CD4-positive, alpha-beta T cell (primary cell): Measurements from ENCODE around the gene FOXD3. TPM values are rescaled to one million over a fixed set of nuclear protein-coding genes. Genes with fewer than 3 reads are reported as not detected.

Experiments used
- ATAC-seq: fragments of 200-7000 bp; cut with Tn5 transposase; one replicate; pipeline ENCODE4 v1.10.0; 2022; ENCODE audit warnings: mild to moderate bottlenecking; ENCODE audit not compliant: poor library complexity
- CTCF ChIA-PET: fragments of 350-600 bp; sonication (Branson Sonifier 250); formaldehyde crosslinking; loops from one replicate; lab custom pipeline; 2021; ENCODE audit warnings: antibody characterized with exemption, inconsistent platforms; lab: Charles Lee
- POLR2A ChIA-PET: fragments of 350-600 bp; sonication (Branson Sonifier 250); formaldehyde crosslinking; loops from one replicate; lab custom pipeline; 2021; ENCODE audit warnings: antibody characterized with exemption, inconsistent platforms; lab: Charles Lee
- DNase-seq, 14 experiments: peaks; one replicate each; pipeline ENCODE4 v3.0.0-alpha.2; 2013 to 2020; ENCODE audit warnings: mixed read lengths in 2 of 14
- H3K27ac ChIP-seq, 2 donors: one replicate each; pipeline versions ENCODE4 v1.5.1 to v1.7.0; 2013; ENCODE audit warnings: low read length in 2 of 2, low read depth in 1 of 2, mild to moderate bottlenecking in 1 of 2
- H3K27me3 ChIP-seq, 2 experiments: 1 replicate in 1 of 2; 2 replicates in 1 of 2; pipeline versions ENCODE4 v1.6.1 to v1.7.0; 2013; ENCODE audit warnings: low read length in 2 of 2, control low read depth in 1 of 2, mild to moderate bottlenecking in 1 of 2, moderate library complexity in 1 of 2; ENCODE audit not compliant: insufficient read depth in 2 of 2, control insufficient read depth in 1 of 2
- H3K36me3 ChIP-seq: one replicate; pipeline ENCODE4 v1.6.1; 2013; ENCODE audit warnings: low read length, control low read depth; ENCODE audit not compliant: insufficient read depth
- H3K4me1 ChIP-seq: one replicate; pipeline ENCODE4 v1.6.1; 2013; ENCODE audit warnings: low read length, control low read depth; ENCODE audit not compliant: insufficient read depth
- H3K4me3 ChIP-seq: one replicate; pipeline ENCODE4 v1.5.1; 2013; ENCODE audit warnings: mild to moderate bottlenecking, low read length, moderate library complexity
- H3K9me3 ChIP-seq, 2 experiments: 1 replicate in 1 of 2; 2 replicates in 1 of 2; pipeline versions ENCODE4 v1.6.1 to v1.7.0; 2013; ENCODE audit warnings: low read length in 2 of 2, mild to moderate bottlenecking in 2 of 2, control low read depth in 1 of 2, moderate library complexity in 1 of 2; ENCODE audit not compliant: control insufficient read depth in 1 of 2, insufficient read depth in 1 of 2
- H3K27ac Mint-ChIP-seq: one replicate; pipeline ENCODE4 v1.8.0; 2020; ENCODE audit warnings: mixed read lengths
- H3K27me3 Mint-ChIP-seq: one replicate; pipeline ENCODE4 v1.8.0; 2021; ENCODE audit warnings: mixed read lengths
- H3K36me3 Mint-ChIP-seq: one replicate; pipeline ENCODE4 v1.8.0; 2021; ENCODE audit warnings: low read depth, mixed read lengths
- H3K4me1 Mint-ChIP-seq: one replicate; pipeline ENCODE4 v1.8.0; 2021; ENCODE audit warnings: low read depth, mixed read lengths
- H3K4me3 Mint-ChIP-seq: one replicate; pipeline ENCODE4 v1.8.0; 2020; ENCODE audit warnings: mild to moderate bottlenecking, mixed read lengths
- H3K9me3 Mint-ChIP-seq: one replicate; pipeline ENCODE4 v1.8.0; 2020; ENCODE audit warnings: mixed read lengths
- CTCF ChIP-seq: fragments of 200-600 bp; IDR thresholded peaks from one replicate; pipeline ENCODE4 v1.8.0; 2022; ENCODE audit warnings: antibody characterized with exemption, mild to moderate bottlenecking
- intact Hi-C, 2 experiments: fragments of 100-400 bp; cut with DNase I in 1 of 2; cut with micrococcal nuclease in 1 of 2; formaldehyde crosslinking; loops; one replicate each; pipeline versions ENCODE4 v1.15.1 to v1.9.0; 2023 to 2025; cut with DNase I, micrococcal nuclease
- total RNA-seq, 174 experiments: library from RNA in 2 of 174; stranded (reverse) in 2 of 174; gene quantifications; one replicate each; pipeline ENCODE4 v1.2.3 and lab custom pipeline; 2021 to 2026

FOXD3 gene
- total RNA-seq, 2 experiments from 2014 or later, result not detected

DNA sequence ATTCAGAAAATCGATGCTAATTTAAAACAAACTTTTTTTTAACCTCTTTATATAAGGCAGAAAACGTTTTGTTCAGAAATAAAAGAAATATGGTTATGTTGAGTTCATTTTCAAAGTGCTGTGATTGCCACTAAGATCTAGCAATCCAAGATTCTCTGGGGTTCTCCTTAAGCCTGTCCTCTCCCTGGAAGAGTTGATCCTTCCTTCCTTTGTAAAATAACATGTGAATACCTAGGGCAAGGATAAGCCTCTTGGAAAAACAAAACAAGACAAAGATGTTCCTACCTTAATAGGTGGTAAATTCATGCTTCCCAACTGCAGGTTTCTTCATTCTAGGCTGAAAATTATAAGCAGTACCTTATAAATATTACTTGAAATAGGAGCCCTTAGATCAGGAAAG lies 18.0 kb upstream of the FOXD3 start:
- CTCF ChIA-PET, result no interaction called here
- H3K27ac Mint-ChIP-seq, result no peak overlapping the region
- H3K4me1 ChIP-seq, result no peaks in the 10 kb centered on the region
- no peak for TF ChIP-seq CTCF
- no peak overlapping the region for H3K4me3 Mint-ChIP-seq
- peaks cover 4 to 11% of the 10 kb centered on the region in 2 experiments for H3K9me3 ChIP-seq
- no peak for DNase-seq
- no peak overlapping the region for H3K27ac ChIP-seq
- no peaks in the 10 kb centered on the region for H3K9me3 Mint-ChIP-seq
- peaks cover 71% of the 10 kb centered on the region for H3K27me3 Mint-ChIP-seq
- H3K36me3 ChIP-seq, result no peaks in the 10 kb centered on the region
- no peaks in the 10 kb centered on the region for H3K36me3 Mint-ChIP-seq
- no peak overlapping the region for H3K4me3 ChIP-seq
- intact Hi-C loops, result no loop called here
- H3K27me3 ChIP-seq, result peaks cover 20 to 35% of the 10 kb centered on the region in 2 experiments
- no peak for ATAC-seq
- H3K4me1 Mint-ChIP-seq, result no peaks in the 10 kb centered on the region
- POLR2A ChIA-PET, result no interaction called here

DNA sequence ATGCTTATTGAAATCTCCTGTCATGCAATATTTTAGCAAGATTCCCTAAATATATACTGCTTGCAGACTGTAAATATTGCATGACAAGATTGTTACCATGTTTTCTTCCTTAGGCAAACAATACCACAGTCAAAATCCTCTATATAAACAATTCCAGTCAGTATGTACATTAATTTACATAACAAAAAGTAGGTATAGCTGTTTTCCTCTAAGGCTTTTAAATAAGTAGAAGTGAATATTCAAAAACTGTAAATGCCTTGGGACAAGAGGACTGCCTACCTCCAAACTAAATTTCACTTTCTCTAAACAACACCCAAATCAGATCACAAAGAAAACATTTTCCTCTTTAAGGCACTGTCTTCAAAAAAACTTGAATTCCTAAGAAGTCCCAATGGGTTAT lies 17.3 kb upstream of the FOXD3 start:
- ATAC-seq (no peak), DNase-seq (no peak)
- no peak overlapping the region for H3K4me3 ChIP-seq
- Mint-ChIP-seq H3K27ac (no peak overlapping the region), H3K27me3 (peaks cover 74% of the 10 kb centered on the region), H3K4me1 (no peaks in the 10 kb centered on the region), H3K9me3 (no peaks in the 10 kb centered on the region), H3K36me3 (no peaks in the 10 kb centered on the region), H3K4me3 (no peak overlapping the region)
- no peaks in the 10 kb centered on the region for H3K36me3 ChIP-seq
- H3K27me3 ChIP-seq, result peaks cover 20 to 36% of the 10 kb centered on the region in 2 experiments
- no peak for TF ChIP-seq CTCF
- H3K27ac ChIP-seq, result no peak overlapping the region
- no peaks in the 10 kb centered on the region for H3K4me1 ChIP-seq
- peaks cover 4 to 11% of the 10 kb centered on the region in 2 experiments for H3K9me3 ChIP-seq
- ChIA-PET CTCF (no interaction called here), POLR2A (no interaction called here)
- intact Hi-C loops, result no loop called here

DNA sequence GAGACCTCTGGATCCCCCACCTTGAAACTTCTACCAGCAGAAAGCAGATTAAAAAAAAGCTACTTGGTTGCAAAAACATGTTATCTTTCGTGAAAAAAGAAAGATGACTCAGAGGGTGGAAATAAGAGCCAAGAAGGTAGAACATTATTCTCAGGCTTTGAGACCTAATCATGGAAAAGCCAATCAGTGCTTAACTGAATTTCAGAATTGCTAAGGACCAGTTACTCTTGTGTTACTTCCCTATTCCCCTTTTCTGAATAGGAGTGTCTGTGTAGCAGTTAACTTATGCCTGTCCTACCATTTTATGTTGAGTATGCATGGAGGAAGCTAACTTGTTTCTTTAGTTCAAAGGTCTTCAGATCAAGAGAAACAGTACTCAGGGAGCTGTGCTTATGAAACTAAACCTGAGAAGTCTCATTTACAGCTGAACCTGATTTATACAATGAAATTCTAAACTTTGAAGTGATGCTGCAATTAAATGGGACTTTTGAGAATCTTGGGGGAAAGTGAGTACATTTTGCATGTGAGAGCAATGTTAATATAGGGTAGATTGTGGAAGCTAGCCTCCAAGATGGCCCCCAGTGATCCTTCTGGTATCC lies 15.1 kb upstream of the FOXD3 start:
- ATAC-seq, result no peak
- no peaks in the 10 kb centered on the region for H3K9me3 Mint-ChIP-seq
- Histone ChIP-seq H3K36me3 (no peaks in the 10 kb centered on the region), H3K9me3 (peaks cover 4 to 11% of the 10 kb centered on the region in 2 experiments), H3K27ac (no peak overlapping the region), H3K4me1 (no peaks in the 10 kb centered on the region), H3K27me3 (peaks cover 20 to 38% of the 10 kb centered on the region in 2 experiments), H3K4me3 (no peak overlapping the region)
- no peak for TF ChIP-seq CTCF
- POLR2A ChIA-PET, result no interaction called here
- no peaks in the 10 kb centered on the region for H3K4me1 Mint-ChIP-seq
- no peaks in the 10 kb centered on the region for H3K36me3 Mint-ChIP-seq
- H3K4me3 Mint-ChIP-seq, result no peak overlapping the region
- CTCF ChIA-PET, result interaction anchor here (0.6 kb wide), 1 partner anchor 578 kb away, joined by 3 read pairs; no protein-coding TSS in a partner anchor
- intact Hi-C loops, result no loop called here
- peaks cover 78% of the 10 kb centered on the region for H3K27me3 Mint-ChIP-seq
- no peak for DNase-seq
- H3K27ac Mint-ChIP-seq, result no peak overlapping the region
